GM21423 (cell line): ENCODE results near the gene SLC16A9.

ENCODE experiments used
- ATAC-seq: cut with Tn5 transposase; IDR thresholded peaks from one replicate; pipeline ENCODE4 v1.9.1; 2021; ENCODE audit warnings: mild to moderate bottlenecking, moderate library complexity; ENCODE audit not compliant: unreplicated experiment

Gene SLC16A9

GRCh38 chr10:59631882-59632807 lies 77.5 kb downstream of the SLC16A9 start:
- no peak for ATAC-seq

GRCh38 chr10:59631237-59631636 lies 78.4 kb downstream of the SLC16A9 start:
- ATAC-seq = no peak

- no peak for ATAC-seq
These were observed 80.7 kb downstream of the SLC16A9 start for GRCh38 chr10:59628965-59629364.

- no peak for ATAC-seq
These were observed 81.2 kb downstream of the SLC16A9 start for GRCh38 chr10:59628456-59628855.

GRCh38 chr10:59627366-59628018 lies 82.2 kb downstream of the SLC16A9 start:
- no peak for ATAC-seq

- ATAC-seq = no peak
These were observed 83.2 kb downstream of the SLC16A9 start for GRCh38 chr10:59626523-59626869.

GRCh38 chr10:59625721-59626522 lies 83.7 kb downstream of the SLC16A9 start:
- ATAC-seq = peak; percentile 89

GRCh38 chr10:59624951-59625350 lies 84.7 kb downstream of the SLC16A9 start:
- ATAC-seq = no peak

GRCh38 chr10:59624136-59624535 lies 85.5 kb downstream of the SLC16A9 start:
- ATAC-seq = no peak

GRCh38 chr10:59623133-59624121 lies 86.2 kb downstream of the SLC16A9 start:
- no peak for ATAC-seq

- no peak for ATAC-seq
These were observed 87.1 kb downstream of the SLC16A9 start for GRCh38 chr10:59622320-59623132.

- no peak for ATAC-seq
These were observed 87.9 kb downstream of the SLC16A9 start for GRCh38 chr10:59621771-59622170.

GRCh38 chr10:59618666-59619065 lies 91.0 kb downstream of the SLC16A9 start:
- no peak for ATAC-seq

GRCh38 chr10:59617996-59618395 lies 91.7 kb downstream of the SLC16A9 start:
- ATAC-seq = no peak

- ATAC-seq = no peak
These were observed 98.6 kb downstream of the SLC16A9 start for GRCh38 chr10:59611048-59611447.

- ATAC-seq = no peak
These were observed 101.7 kb downstream of the SLC16A9 start for GRCh38 chr10:59607970-59608369.

- no peak for ATAC-seq
These were observed 103.1 kb downstream of the SLC16A9 start for GRCh38 chr10:59606551-59606961.

GRCh38 chr10:59601985-59602384 lies 107.7 kb downstream of the SLC16A9 start:
- no peak for ATAC-seq
